Esophagus squamous epithelium (tissue), 4 donors: Measurements from ENCODE around the gene NR6A1.

Source experiments
- POLR2A ChIP-seq, 4 donors: fragments of 450-650 bp; IDR thresholded peaks; one replicate each; pipeline ENCODE4 v1.6.1; 2017; ENCODE audit warnings: antibody characterized with exemption in 4 of 4, mild to moderate bottlenecking in 4 of 4, moderate library complexity in 3 of 4
- TF ChIP-seq, protein P1 (sequence below), 6 experiments: fragments of 450-650 bp in 4 of 6; fragments of 200-600 bp in 2 of 6; sonication (generic) in 2 of 6; IDR thresholded peaks; one replicate each; pipeline ENCODE4 v1.5.1; 2016 to 2019; ENCODE audit warnings: antibody characterized with exemption in 6 of 6, mild to moderate bottlenecking in 4 of 6, moderate library complexity in 4 of 6

DNA sequence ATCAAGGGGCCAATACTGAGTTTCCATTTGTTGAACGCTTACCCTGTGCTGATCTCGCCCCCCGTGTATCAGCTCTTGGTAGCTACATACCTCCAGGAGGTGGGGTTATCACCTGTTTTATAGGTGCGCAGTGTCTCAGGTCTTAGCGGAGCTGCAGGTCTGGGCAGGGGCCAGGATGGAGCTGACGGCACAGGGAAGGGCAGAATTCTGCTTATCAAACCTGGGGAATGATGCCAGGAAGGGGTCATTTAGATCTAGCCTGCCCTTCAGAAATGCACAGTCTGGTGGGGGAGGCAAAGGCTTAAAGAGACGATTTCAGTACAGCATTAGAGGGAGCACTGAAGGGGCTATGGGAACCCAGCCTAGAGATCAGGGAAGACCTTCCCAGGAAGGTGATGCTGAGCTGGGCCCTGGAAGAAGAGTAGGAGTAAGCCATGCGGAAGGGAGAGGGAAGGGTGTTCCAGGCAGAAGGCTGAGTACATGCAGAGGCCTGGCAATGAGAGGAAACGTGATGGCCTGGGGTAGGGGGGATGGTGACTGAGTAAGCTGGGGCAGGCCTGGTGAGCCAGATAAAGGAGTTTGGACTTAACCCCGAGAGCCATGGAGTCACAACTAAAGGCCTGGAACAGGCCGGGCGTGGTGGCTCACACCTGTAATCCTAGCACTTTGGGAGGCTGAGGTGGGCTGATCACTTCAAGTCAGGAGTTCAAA lies 37.3 kb upstream of the NR6A1 start:
- TF ChIP-seq, protein P1, sequence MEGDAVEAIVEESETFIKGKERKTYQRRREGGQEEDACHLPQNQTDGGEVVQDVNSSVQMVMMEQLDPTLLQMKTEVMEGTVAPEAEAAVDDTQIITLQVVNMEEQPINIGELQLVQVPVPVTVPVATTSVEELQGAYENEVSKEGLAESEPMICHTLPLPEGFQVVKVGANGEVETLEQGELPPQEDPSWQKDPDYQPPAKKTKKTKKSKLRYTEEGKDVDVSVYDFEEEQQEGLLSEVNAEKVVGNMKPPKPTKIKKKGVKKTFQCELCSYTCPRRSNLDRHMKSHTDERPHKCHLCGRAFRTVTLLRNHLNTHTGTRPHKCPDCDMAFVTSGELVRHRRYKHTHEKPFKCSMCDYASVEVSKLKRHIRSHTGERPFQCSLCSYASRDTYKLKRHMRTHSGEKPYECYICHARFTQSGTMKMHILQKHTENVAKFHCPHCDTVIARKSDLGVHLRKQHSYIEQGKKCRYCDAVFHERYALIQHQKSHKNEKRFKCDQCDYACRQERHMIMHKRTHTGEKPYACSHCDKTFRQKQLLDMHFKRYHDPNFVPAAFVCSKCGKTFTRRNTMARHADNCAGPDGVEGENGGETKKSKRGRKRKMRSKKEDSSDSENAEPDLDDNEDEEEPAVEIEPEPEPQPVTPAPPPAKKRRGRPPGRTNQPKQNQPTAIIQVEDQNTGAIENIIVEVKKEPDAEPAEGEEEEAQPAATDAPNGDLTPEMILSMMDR (IDR thresholded peaks at IDR 0.05): no peak
- TF ChIP-seq POLR2A (IDR thresholded peaks at IDR 0.05): no peak
